ENCODE measurements around the gene FNBP1.

Gene FNBP1

DNA sequence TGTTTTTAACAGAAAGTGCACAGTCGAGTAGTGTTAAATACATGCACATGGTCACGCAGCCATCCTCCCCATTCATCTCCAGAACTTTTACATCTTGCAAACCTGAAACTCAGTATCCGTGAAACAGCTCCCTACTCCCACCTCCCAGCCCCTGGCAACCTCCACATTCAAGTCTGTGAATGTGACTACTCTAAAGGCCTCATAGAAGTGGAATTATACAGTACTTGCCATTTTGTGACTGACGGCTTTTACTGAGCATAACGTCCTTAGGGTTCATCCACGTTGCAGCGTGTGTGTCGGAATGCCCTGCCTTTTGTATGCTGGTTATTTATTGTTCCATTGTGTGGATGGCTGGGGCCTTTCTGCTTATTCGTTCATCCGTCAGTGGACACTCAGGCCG lies 171.9 kb downstream of the FNBP1 start:
- no peak for DNase-seq

DNA sequence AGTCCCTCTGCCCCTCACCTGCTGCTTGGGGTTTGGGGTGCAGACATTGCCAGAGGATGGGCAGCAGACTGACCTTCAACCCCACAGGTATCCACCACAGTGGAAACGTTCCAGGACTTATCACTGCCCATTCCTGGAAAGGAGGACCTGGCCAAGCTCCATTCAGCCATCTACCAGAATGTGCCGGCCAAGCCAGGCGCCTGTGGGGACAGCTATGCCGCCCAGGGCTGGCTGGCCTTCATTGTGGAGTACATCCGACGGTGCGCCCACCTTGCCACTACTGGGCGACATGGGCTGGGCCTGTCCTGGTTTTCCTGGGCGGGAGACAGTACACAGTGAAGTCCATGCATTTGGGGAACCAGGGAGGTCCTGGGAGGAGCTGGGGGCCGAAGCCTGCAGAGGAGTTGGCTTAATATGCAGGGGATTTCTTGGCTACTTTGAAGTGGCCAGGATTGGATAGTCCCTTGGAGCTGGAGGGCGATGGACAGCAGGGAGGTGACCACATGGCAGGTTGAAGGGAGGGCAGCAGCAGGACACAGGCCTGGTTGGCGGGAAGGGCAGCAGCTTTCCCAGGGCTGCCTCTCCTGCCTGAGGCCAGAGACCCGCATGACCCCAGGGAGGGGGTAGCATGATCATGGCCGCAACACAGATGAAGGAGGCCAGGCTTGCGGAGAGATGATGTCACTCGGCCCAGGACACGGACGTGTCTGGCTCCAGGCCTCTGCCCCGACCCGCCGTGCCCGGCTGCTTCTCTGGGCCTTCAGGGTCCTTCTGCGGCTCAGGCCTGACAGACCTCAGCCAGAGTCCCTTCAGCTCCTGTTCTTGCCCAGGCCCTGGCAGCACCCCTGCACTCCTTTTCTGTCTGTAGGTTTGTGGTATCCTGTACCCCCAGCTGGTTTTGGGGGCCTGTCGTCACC lies 173.1 kb downstream of the FNBP1 start:
- no peak for DNase-seq

DNA sequence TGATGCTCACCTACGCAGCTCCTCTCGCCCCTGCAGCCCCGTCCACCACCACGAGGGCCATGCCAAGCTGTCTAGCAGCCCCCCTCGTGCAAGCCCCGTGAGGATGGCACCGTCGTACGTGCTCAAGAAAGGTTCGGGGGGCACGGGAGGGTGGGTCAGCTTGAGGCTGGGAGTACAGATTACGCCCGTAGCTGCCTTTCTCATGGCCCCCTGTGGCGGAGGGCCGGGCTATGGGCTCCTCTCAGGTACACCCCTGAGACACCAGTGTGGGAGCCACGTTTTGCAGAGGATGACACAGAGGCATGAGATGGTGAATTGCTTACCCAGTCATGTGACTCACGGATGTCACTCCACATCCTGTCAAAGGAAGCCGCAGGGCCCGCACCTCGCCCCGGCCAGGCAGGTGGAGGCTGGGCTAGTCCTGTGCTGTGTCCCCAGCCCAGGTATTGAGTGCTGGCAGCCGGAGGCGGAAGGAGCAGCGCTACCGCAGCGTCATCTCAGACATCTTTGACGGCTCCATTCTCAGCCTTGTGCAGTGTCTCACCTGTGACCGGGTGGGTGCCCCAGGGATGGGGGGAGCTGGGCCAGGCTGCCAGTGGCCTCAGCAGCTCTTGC lies 174.0 kb downstream of the FNBP1 start:
- no peak for DNase-seq

DNA sequence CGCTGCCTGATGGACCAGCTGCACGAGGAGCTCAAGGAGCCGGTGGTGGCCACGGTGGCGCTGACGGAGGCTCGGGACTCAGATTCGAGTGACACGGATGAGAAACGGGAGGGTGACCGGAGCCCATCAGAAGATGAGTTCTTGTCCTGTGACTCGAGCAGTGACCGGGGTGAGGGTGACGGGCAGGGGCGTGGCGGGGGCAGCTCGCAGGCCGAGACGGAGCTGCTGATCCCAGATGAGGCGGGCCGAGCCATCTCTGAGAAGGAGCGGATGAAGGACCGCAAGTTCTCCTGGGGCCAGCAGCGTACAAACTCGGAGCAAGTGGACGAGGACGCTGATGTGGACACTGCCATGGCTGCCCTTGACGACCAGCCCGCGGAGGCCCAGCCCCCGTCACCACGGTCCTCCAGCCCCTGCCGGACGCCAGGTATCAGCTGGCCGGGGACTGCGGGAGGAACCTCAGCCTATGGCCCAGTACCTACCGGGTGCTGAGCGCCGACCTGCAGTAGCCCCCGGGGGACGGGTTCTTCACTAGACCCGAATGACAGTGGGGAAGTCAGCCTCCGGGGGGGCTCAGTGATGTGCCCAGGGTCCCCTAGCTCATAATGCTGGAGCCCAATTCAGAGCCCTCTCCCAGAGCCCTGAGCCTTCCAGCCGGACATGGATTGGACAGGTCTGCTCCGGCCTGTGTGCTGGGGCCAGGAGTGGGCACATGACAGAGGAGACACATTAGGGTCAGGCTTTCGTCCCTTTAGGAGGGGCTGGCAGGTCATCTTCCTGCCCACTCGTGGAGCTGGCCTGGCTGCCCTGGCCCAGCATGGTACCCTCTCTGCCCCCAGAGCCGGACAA lies 174.7 kb downstream of the FNBP1 start:
- no peak for DNase-seq

DNA sequence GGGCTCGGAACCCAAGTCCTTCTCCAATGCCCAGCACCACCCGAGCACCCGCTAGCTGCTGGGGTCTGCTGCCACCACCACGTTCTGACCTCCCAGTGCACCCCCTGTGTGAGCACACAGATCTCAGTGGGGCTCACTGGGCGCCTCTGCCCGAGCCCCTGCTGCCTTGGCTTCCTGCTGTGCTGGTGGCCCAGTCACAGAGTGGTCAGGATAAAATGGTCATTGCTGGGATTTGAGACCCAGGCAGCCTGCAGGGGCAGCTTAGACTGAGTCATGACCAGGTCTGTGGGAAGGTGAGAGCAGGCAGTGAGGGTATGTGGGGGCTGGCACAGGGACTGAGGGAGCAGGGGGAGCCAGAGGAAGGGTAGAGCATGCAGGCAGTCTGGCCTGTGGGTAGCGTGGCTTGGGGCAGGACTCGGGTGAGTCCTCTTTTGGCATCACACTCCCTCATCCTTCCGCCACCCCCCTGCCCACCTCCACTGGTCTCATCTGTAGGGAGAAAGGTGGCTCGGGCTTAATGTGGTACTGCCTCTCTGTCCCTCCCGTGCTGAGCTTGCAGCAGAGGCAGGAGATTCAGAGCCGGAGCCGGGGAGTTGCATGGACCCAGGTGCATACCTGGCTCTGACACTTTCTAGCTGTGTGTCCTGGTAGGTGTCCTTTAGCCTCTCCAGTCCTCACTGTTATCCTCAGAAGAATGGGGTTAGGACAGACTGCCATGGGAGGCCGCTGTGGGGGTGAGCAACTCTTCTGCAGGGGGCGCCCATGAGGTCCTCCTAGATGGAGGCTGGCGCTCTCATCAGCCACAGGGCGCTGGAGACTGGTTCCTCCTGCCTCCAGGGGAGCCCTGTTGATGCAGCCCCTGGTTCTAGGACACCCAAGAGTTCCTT lies 175.6 kb downstream of the FNBP1 start:
- no peak for DNase-seq

DNA sequence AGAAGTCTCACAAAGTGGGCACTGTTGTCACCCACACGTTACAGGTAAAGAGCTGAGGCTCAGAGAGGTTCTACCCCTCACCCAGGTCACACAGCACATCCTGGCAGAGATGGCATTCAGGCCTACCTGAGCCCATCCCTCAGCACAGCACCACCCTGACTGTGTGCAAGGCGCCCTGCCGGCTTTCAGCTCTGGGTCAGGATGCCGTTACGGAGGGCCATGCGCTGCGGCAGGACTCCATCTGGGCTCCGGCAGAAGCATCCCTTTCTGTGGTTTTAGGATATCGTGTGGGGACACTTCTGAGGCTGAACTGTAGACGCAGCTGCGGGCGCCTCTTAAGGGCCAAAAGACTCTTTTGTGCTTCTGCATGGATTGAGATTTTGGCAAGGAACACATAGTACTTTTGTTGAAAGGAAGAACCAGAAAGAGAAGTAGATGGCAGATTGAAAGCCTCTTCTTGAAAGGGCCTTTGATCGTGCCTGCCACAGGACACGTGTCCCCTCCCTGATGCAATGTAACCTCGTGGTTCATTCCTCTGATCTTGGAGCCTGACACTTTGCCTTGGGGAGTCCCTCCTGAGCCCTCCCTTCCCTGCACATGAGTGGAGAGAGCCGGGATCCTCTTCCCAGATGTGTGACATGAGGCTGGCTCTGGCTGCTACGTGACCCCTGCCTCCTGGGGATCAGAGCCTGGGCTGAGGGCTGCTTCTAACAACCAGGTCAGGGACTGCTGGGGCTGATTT lies 176.4 kb downstream of the FNBP1 start:
- DNase-seq = no peak

DNA sequence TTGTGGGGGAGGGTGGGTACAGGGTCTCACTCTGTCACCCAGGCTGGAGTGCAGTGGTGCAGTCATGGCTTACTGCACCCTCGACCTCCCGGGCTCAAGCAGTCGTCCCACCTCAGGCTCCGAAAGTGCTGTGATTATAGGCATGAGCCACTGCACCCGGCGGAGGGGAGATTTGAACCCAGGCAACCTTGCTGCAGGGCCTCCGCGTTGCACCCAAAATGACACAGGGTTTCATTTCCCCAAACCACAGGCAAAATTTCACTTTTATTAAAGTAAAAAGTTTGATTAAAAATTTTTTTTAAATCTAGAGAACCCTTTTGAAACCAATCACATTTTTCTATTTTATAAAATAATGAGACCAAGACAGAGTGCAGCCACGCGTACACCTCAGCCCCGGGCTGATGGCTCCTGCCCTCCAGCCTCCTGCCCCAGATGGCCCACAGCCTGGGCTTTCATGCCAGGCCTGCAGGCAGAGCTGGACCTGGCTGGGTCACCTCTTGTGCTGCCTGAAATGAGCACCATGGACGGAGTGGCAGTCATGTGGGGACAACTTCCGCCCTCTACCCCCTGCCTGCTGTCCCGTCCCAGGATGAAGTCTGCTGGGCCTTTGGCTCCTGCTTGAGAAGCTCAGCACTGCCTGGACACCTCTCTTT lies 177.2 kb downstream of the FNBP1 start:
- no peak for DNase-seq

DNA sequence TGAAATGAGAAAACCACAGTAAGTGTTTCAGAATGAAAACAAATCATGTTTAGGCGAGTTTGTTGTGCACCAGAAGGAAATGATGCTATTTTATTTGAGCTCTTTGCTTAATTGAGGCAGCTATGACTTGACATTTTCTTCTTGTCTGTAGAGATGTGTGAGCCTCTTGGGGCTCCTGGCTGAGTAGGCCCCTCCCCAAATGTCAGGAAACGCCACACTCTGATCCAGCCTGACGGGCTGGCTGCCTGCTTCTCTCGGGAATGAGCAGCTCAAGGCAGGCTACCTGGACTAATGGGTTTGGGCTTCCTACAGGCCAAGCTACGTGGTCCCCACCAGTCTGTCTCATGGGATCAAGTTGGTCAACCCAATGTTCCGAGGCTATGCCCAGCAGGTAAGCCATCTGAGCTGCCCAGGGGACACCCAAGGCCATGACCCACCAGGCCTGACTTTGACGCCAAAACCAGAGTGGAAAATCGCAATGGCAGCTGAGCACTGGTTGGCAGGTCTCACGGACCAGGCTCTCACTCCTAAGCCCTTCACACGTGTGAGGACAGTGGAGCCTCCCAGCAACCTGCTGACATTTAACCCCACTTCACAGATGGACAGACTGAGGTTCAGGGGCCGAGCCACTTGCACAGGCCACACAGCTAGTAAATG lies 177.9 kb downstream of the FNBP1 start:
- no peak for DNase-seq

DNA sequence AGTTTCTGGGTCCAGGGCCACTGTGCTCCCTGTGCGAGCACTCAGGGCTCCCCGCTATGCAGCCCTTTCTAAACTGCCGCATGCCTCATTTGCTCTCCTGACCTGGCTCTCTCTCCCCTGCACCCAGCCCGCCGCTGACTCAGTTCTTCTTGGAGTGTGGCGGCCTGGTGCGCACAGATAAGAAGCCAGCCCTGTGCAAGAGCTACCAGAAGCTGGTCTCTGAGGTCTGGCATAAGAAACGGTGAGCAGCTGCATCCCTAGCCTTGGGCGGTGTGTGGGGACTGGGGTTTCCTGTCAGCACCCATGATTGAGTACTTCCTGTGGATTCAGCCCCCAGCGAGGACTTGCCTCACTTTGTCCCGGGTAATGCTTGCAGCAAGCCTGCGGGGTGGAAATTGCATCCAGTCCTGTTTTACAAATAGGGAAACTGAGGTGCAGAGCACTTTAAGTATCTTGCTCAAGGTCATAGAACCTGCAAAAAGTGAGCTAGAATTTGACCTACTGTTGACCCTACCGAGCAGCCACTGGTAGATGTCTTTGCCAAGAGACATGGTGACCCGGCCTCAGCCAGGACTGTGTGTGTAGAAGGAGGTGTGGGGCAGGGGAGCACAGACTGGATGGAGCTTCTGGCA lies 179.8 kb downstream of the FNBP1 start:
- no peak for DNase-seq

DNA sequence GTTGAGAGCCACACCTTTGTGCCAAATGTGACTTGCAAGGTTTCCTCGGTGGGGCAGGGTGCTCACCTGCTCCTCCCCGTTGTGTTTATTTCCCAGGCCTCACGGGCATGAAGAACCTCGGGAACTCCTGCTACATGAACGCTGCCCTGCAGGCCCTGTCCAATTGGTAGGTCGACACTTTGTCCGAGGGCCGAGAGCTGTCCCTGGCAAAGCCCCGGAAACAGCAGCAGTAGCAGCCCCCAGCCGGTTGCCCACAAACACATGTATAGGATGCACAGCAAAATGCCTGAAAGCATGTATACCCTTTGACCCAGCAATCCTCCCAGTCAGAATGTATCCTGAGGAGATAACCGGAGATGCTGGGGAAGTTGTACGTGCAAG lies 181.6 kb downstream of the FNBP1 start:
- DNase-seq = no peak

DNA sequence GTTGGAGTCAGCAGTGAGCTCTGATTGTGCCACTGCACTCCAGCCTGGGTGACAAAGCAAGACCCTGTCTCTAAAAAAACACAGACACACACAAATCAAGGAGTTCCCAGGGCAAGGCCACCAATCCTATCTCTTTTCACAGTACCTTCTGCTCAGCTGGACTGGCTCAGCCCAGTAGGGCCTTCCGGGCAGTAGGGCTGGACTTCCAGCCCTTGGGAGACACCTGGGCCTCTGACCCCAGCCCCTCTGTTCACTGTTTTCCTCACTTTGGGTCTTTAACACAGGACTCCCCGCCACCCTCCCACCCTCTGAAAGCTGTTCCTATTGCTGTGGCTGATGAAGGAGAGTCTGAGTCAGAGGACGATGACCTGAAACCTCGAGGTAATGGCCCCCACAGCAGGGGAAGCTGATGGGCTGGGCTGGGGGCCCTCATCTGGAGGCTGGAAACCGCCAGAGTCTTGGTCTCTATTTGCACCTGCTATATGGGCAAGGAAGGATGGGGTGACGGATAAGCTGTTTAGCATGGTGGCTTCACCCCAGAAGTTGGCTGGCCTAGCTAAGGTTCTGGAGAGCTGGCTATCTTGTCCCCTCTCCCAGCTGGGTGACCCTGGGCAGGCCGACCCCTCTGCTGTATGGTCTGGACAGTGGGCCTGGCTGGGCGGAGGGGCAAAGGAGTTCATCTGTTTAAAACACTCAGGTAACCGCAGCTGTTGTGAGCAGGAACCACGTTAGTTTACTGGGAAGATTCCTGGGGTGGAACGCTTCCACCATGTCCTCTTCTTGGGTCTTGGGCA lies 182.1 kb downstream of the FNBP1 start:
- DNase-seq = no peak

DNA sequence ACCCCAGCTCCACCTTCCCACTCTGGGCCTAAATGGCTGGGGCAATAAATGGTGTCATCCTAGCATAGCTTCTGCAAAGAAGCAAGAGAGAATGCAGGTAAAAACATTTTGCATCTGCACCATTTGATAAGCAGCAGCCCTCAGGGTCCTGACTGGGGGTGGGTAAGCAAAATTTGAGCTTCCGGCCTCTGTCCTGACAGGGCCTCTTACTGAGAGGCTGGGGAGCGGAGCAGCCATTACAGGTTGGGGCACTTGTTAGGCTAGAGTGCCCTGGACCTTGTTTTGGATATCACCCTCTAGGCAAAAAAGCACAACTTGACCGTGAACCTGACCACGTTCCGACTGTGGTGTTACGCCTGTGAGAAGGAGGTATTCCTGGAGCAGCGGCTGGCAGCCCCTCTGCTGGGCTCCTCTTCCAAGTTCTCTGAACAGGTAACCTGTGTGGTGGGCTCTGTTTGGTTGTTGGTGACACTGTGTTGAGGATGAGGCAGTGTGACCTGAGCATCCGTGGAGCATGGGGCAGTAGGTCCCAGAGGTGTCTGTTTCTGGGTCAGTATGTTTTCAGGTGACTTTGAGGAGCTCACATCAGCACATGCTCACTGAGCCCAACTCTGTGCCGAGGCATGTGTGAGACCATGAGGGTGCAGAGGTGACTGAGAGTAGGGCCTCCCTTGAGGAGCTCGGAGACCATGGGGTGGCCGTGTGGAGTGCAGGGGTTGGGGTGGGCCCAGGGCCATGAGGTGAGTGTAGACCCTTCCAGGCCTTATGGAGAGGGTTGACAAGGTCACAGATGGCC lies 184.6 kb downstream of the FNBP1 start:
- no peak for DNase-seq

DNA sequence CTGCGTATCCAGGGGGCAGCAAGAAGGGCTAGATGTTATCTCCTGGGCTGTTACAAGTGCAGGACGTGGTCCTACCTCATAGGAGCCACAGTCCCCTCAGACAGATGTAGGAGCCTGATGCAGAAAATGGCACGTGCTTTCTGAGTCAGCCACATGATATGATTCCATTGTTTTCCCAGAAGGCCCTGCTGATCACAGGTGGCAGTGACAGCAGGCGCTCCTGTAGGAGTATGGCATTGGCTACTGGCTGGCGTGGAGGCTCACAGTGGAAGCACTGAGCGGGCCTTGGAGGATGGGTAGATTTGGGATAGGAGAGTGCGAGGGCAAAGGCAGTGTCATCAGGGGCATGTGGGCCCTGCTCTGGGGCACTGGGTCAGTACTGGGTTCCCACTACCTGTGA lies 185.8 kb downstream of the FNBP1 start:
- DNase-seq = no peak

DNA sequence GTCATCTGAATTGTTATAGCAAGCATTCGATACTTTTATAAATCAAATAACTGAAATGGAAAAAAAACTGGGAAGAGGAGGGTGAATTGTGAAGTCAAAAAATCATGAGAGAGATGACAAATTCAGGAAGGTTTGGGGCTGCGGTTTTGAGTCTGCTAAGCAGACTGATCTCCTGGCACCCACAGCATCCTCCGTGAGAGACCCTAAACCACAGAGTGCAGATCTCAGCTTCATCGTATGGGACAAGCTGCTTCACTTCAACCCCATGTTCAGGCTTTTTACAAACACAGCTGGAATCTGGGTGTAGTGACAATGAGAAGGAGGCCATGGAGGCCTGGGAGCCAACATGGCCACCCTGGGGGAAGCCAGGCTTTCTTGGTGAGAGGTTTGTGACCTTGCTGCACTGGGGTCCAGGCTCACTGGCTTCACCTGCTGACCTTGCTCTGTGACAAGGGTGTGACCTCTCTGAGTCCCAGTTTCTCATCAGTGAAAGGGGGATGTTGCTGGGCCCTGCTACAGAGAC lies 188.3 kb downstream of the FNBP1 start:
- DNase-seq = no peak

DNA sequence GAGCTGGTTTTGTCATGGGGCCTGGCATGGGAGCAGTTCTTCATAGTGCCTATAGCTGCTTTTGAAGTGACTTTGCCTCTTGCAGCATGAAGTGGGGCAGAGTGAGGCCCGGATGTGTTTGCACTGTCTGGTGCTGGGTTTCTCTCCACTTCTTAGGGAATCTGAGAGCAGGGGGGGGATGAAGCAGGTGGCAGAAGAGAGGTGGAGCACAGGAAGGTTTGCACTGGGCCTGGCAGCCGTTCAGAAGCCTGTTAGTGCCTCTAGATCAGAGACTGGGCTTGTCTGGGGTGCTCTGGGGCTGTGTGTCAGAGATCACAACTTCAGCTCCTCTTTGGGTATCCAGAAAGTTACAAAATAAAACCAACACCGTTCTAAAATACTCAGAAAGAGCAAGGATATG lies 189.4 kb downstream of the FNBP1 start:
- no peak for DNase-seq

DNA sequence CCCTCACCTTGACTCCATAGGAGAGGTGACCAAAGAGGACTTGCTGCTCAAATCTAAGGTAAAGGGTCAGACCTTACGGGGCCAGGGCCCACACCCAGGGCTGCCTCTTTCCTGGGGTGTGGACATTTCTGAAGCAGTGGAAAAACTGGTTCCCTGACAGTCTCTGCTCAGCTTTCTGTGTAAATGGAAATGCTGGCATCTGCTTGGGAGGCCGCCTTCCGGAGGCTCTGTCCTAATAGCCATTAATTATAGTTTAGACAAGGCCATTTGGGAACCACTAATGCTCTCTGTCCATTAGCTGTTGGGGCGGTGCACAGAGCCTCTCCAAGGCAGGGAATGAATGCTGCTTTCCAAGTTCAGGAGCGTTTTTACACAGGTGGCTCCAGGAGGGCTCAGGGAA lies 190.4 kb downstream of the FNBP1 start:
- no peak for DNase-seq

DNA sequence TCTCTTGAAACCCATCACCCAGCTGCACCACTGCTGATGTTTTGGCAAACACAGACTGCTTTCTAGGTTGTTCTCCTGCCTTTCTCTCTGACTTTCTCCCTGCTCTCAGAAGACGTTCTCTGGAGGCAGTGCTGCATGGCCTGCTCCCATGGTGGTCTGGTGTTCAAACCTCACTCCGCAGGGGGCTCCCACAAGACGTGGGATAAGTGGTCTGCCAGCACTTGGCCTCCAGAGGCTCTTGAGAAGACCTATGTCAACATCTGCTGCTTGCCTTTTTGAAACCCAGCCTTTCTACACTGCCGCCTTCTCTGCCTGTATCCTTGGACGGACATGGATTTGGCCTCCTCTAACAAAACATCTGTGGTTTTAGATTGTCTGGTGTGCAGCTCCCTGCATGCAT lies 191.2 kb downstream of the FNBP1 start:
- DNase-seq = no peak

DNA sequence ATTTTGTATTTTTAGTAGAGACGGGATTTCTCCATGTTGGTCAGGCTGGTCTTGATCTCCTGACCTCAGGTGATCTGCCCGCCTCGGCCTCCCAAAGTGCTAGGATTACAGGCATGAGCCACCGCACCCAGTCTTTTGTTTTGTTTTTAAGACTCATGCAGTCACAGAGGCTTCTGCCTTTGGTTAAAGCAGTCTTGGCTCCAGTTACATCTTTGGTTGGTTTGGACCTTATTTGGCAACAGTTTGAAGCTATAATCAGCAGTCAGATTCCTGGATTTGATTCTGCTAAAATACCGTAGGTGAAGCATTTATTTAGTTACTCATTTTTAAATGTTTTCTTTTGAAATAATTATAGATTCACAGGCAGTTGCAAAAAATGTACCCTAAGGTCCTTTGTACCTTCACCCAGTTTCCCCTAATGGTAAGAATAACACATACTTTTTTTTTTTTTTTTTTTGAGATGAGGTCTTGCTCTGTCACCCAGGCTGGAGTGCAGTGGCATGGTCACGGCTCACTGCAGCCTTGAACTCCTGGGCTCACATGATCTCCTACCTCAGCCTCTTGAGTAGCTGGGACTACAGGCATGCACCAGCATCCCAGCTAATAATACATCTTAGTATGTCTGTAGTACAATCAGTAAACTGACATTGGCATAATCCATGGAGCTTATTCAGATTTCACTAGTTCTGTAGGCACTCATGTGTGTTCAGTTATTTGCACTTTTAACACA lies 192.0 kb downstream of the FNBP1 start:
- no peak for DNase-seq

Measured in HCEC 1CT (cell line).